ENCODE measurements around the gene DSCAML1.

GRCh38 chr11:117754030-117754429 lies 43.0 kb downstream of the DSCAML1 start:
- no peak for TF ChIP-seq SNAI2 (CRISPR knock-in tag; IDR thresholded peaks at IDR 0.05)
- no peak for TF ChIP-seq ISL1 (CRISPR knock-in tag; IDR thresholded peaks at IDR 0.05)
- no peak for TF ChIP-seq ARNTL (CRISPR knock-in tag; IDR thresholded peaks at IDR 0.05; ENCODE audit: borderline replicate concordance, low read depth)
- no peak for TF ChIP-seq ZFP3 (CRISPR knock-in tag; IDR thresholded peaks at IDR 0.05)
- no peak for TF ChIP-seq ZC3H10 (CRISPR knock-in tag; IDR thresholded peaks at IDR 0.05)
- no peak for TF ChIP-seq GLIS3 (CRISPR knock-in tag; IDR thresholded peaks at IDR 0.05)
- TF ChIP-seq, protein P1, sequence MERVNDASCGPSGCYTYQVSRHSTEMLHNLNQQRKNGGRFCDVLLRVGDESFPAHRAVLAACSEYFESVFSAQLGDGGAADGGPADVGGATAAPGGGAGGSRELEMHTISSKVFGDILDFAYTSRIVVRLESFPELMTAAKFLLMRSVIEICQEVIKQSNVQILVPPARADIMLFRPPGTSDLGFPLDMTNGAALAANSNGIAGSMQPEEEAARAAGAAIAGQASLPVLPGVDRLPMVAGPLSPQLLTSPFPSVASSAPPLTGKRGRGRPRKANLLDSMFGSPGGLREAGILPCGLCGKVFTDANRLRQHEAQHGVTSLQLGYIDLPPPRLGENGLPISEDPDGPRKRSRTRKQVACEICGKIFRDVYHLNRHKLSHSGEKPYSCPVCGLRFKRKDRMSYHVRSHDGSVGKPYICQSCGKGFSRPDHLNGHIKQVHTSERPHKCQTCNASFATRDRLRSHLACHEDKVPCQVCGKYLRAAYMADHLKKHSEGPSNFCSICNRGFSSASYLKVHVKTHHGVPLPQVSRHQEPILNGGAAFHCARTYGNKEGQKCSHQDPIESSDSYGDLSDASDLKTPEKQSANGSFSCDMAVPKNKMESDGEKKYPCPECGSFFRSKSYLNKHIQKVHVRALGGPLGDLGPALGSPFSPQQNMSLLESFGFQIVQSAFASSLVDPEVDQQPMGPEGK (CRISPR knock-in tag; IDR thresholded peaks at IDR 0.05; ENCODE audit: borderline replicate concordance): no peak
- TF ChIP-seq TOX (CRISPR knock-in tag; IDR thresholded peaks at IDR 0.05; ENCODE audit: borderline replicate concordance): no peak
- TF ChIP-seq BACH2 (CRISPR knock-in tag; IDR thresholded peaks at IDR 0.05; ENCODE audit: borderline replicate concordance): no peak
- TF ChIP-seq PPARA (CRISPR knock-in tag; IDR thresholded peaks at IDR 0.05; ENCODE audit: borderline replicate concordance): no peak

Data from SK-N-SH treated with all-trans-retinoic acid at 6 μM for 48 hours (cell line).